Choroid plexus epithelial cell (primary cell): ENCODE results near the gene C9orf152.

ENCODE experiments used
- DNase-seq: peaks from one replicate; pipeline ENCODE4 v3.0.0-alpha.2; 2010; ENCODE audit warnings: low read depth
- H3K4me3 ChIP-seq: 2 replicates; pipeline ENCODE4 v1.5.1; 2011; ENCODE audit warnings: low read depth, mild to moderate bottlenecking, control low read depth, low read length, moderate library complexity
- TF ChIP-seq, protein P1 (sequence below): conservative IDR thresholded peaks from 2 replicates; pipeline ENCODE4 v1.5.1; 2011; ENCODE audit warnings: low read depth, mild to moderate bottlenecking, control low read depth, inconsistent platforms, low read length, moderate library complexity

The C9orf152 gene

DNA sequence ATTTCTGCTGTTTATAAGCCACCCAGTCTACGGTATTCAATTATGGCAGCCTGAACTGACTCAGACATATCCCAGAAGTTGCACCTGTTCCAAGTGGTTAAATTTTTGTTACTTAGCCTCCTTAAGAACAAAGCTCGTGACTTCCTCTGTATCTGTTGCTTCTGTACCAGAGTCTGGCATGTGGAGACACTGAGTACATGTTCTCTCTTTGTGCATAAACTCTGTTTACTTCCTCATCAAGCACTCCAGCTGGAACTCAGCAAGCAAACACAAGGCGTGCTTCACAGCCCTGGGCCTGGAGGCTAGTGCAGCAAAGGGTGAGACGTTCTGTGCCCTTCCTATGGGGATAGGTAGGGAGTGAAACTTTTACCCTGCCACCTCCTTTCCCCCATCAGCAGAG is 19.0 kb downstream of the C9orf152 start:
- no peak overlapping the region for H3K4me3 ChIP-seq
- peak; percentile 31 for DNase-seq
- TF ChIP-seq, protein P1, sequence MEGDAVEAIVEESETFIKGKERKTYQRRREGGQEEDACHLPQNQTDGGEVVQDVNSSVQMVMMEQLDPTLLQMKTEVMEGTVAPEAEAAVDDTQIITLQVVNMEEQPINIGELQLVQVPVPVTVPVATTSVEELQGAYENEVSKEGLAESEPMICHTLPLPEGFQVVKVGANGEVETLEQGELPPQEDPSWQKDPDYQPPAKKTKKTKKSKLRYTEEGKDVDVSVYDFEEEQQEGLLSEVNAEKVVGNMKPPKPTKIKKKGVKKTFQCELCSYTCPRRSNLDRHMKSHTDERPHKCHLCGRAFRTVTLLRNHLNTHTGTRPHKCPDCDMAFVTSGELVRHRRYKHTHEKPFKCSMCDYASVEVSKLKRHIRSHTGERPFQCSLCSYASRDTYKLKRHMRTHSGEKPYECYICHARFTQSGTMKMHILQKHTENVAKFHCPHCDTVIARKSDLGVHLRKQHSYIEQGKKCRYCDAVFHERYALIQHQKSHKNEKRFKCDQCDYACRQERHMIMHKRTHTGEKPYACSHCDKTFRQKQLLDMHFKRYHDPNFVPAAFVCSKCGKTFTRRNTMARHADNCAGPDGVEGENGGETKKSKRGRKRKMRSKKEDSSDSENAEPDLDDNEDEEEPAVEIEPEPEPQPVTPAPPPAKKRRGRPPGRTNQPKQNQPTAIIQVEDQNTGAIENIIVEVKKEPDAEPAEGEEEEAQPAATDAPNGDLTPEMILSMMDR, result no peak

DNA sequence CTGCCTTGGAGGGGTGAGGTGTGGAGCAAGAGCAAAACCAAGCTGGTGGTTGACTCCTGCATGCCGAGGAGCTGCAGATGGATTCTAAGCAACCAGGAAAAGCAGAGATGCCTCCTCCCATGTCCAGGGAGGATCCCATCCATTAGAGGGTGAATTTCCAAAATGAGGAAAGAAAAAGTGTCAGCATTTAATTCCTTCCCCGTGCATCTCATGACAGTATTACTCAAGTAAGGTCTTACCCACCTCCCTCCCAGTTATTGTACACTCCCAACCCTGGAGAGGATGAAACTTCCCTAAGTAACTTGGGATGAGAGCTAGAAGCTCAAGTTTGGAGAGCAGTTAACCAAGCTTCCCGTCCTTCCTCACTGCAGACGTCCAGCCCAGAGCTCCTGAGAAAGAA is 19.9 kb downstream of the C9orf152 start:
- no peak overlapping the region for H3K4me3 ChIP-seq
- no peak for DNase-seq
- TF ChIP-seq, protein P1, result no peak

DNA sequence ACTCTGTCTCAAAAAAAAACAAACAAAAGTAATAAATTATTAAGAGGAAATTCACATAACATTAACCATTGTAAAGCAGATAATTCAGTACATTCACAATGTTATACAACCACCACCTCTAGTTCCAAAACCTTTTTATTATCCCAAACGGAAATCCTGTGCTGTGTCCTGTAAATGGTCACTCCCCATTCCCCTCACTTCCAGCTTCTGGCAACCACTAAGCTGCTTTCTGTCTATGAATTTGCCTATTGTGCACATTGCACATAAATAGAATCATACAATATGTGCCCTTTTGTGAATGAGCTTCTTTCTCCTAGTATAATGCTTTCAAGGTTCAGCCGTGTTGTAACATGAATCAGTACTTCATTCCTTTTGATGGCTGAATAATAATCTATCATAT is 20.8 kb downstream of the C9orf152 start:
- TF ChIP-seq, protein P1, result no peak
- no peak overlapping the region for H3K4me3 ChIP-seq
- DNase-seq, result no peak

DNA sequence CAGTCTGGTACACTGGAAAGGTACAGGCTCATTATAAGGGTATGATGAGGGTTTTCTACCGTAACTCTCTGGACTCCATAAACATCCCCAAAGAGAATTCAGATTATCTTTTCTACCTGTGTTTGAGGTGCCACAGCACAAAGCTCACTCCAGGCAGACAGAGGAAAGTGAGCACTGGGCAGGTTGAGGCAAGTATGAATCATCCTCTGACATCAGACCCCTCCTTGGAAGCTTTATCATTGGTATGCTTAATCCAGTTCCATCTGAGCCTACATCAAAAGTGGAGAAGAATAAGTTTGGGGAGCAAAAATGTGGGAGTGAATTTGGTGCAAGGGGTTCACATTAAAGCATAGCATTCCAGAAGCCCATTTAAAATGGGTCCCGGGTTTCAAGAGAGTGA is 21.7 kb downstream of the C9orf152 start:
- no peak for DNase-seq
- H3K4me3 ChIP-seq, result no peak overlapping the region
- TF ChIP-seq, protein P1, result no peak

DNA sequence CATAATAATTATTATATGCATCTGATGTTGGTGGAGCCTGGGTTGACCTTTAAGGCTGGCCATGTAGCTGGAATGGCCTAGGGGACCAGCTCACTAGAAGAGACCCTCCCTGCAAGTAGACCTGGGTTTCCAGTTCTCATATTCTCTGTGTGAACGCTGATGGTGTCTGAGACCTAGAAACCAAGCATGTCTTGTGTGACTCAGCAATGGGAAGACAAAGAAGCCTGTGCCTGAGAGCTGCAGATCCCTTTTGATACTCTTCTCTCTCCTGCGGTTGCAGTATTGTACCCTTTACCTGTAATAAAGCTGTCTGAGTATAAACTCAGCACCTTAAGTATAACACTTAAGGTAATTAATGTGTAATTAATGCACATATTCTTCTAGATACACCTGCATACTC is 22.2 kb downstream of the C9orf152 start:
- DNase-seq, result no peak
- TF ChIP-seq, protein P1, result no peak
- no peak overlapping the region for H3K4me3 ChIP-seq

DNA sequence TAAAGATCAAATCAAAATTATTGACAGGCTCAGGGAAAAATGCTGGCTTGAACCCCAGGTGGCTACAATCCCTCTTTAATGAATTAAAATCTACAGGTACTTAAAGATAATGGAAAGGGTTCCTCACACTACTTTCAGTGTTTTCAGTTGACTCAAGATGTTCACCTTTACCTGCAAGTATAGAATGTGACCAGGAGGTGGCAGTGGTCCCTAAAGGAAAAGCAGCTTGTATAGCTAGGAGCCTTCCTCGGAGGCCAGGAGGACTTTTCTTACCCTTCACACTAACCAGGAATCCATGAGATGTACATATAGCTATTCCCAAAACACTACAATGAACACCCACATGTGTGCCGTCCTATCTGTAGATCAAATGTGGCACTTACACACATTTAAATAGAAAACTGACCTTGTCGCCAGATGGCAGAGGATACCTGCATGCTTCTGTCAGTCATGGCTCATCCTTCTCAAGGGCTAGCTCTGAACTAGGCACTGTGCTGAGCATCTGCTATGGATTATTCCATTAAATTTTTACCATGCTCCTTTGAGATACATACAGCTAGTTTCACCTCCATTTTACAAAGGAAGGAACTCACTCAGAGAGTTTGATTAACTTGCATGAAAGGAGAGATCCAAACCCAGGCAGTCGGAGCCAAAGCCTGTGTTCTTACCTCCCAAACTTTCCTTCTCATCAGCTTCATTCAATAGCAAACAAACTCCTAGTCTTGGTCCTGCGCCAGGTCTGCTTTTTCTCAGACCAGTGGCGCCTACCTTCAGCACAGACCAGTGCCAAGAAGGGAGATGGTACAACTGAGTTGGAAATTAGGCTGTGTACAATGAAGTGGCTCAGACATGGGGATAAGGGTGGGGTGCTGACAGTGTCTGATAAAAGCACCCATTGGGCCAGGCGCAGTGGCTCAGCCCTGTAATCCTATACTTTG is 24.5 kb downstream of the C9orf152 start:
- peak; percentile 90 for DNase-seq

More for the DNA sequence above, 24.5 kb downstream of the C9orf152 start:
- TF ChIP-seq, protein P1, result peak; percentile 81
- no peak overlapping the region for H3K4me3 ChIP-seq
